ENCODE results near the gene FOXI2.

- TF ChIP-seq EZH2 (IDR thresholded peaks at IDR 0.05; ENCODE audit: low read length, missing control alignments) (no peak), CTCF (conservative IDR thresholded peaks at IDR 0.05 in 1 of 2, IDR thresholded peaks at IDR 0.05 in 1 of 2; ENCODE audit: low read depth in 1 of 2, low read length in 2 of 2) (no peak)
Observed at GRCh38 chr10:127695431-127695830, 41.6 kb upstream of the FOXI2 start.

Measured in fibroblast of lung (primary cell).